Measurements from ENCODE around the gene EFS.

DNA sequence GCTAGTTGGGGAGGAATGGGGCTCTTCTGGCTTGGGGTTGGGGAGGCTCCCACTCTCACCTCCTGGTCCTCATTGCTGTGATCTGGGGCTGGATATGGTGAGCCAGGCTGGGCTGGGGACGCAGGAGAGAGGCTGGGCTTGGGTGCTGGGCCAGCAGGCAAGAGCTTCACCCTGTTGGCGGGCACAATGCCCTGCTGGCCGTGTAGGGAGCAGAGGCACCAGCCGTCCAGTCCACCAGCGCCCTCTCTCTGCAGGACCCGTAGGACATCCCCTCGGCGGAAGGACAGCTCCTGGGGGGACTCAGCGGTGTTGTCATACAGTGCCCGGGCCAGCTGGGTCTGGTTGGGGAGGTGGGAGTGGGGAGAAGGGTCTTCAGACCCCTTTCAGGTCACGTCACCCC, 4.5 kb downstream of the EFS start:
- no peak for TF ChIP-seq POLR2A (IDR thresholded peaks at IDR 0.05)
- TF ChIP-seq, protein P1, sequence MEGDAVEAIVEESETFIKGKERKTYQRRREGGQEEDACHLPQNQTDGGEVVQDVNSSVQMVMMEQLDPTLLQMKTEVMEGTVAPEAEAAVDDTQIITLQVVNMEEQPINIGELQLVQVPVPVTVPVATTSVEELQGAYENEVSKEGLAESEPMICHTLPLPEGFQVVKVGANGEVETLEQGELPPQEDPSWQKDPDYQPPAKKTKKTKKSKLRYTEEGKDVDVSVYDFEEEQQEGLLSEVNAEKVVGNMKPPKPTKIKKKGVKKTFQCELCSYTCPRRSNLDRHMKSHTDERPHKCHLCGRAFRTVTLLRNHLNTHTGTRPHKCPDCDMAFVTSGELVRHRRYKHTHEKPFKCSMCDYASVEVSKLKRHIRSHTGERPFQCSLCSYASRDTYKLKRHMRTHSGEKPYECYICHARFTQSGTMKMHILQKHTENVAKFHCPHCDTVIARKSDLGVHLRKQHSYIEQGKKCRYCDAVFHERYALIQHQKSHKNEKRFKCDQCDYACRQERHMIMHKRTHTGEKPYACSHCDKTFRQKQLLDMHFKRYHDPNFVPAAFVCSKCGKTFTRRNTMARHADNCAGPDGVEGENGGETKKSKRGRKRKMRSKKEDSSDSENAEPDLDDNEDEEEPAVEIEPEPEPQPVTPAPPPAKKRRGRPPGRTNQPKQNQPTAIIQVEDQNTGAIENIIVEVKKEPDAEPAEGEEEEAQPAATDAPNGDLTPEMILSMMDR (IDR thresholded peaks at IDR 0.05) = no peak

All from suprapubic skin (tissue), 3 donors.